Endothelial cell of umbilical vein (primary cell): ENCODE measurements around the gene REG3G. TPM values are rescaled to one million over a fixed set of nuclear protein-coding genes. Genes with fewer than 3 reads are reported as not detected.

ENCODE experiments used
- BruUV-seq: library from RNA; stranded (reverse); fragments of 400-500 nt; replicated peaks from 2 replicates; lab custom pipeline; 2021; lab: Mats Ljungman, UMichigan
- CTCF ChIA-PET: fragments of 300-600, 350-600 bp; sonication (Branson Sonifier 250); formaldehyde crosslinking; loops from one replicate; lab custom pipeline; 2021; ENCODE audit warnings: antibody characterized with exemption, inconsistent platforms; lab: Charles Lee
- POLR2A ChIA-PET: fragments of 300-600, 350-600 bp; sonication (Branson Sonifier 250); formaldehyde crosslinking; loops from one replicate; lab custom pipeline; 2021; ENCODE audit warnings: antibody characterized with exemption, inconsistent platforms; lab: Charles Lee
- DNase-seq: peaks from one replicate; pipeline ENCODE4 v3.0.0-alpha.2; 2011; ENCODE audit warnings: low read depth, low spot score
- FAIRE-seq: peaks from 2 replicates; lab custom pipeline; 2011; peaks lifted over from hg19 to GRCh38; lab: Jason Lieb, UNC
- H2AFZ ChIP-seq: 2 replicates; pipeline ENCODE4 v1.6.0; 2012; ENCODE audit warnings: low read depth, low read length, control low read depth, inconsistent platforms
- H3K27ac ChIP-seq: 2 replicates; pipeline ENCODE4 v1.5.1; 2011; ENCODE audit warnings: low read depth, mild to moderate bottlenecking, control low read depth, low read length, moderate library complexity; ENCODE audit not compliant: insufficient read depth
- H3K27me3 ChIP-seq, 2 experiments: 2 replicates each; pipeline versions ENCODE4 v1.6.0 to v1.6.1; 2011; ENCODE audit warnings: low read length in 2 of 2, mixed read lengths in 1 of 2; ENCODE audit not compliant: control insufficient read depth in 2 of 2, insufficient read depth in 2 of 2
- H3K36me3 ChIP-seq, 2 experiments: 2 replicates in 1 of 2; 3 replicates in 1 of 2; pipeline ENCODE4 v1.5.1; 2011; ENCODE audit warnings: low read length in 2 of 2, mild to moderate bottlenecking in 1 of 2, moderate library complexity in 1 of 2; ENCODE audit not compliant: control insufficient read depth in 2 of 2, insufficient read depth in 2 of 2; ENCODE audit errors: extremely low read depth in 1 of 2
- H3K4me1 ChIP-seq: 3 replicates; pipeline ENCODE4 v1.5.1; 2011; ENCODE audit warnings: mild to moderate bottlenecking, low read length; ENCODE audit not compliant: control insufficient read depth, insufficient read depth; ENCODE audit errors: extremely low read depth
- H3K4me2 ChIP-seq: 2 replicates; pipeline ENCODE4 v1.6.1; 2011; ENCODE audit warnings: low read length, control low read depth, mixed read lengths; ENCODE audit not compliant: insufficient read depth
- H3K4me3 ChIP-seq, 3 experiments: fragments of 200-600 bp in 1 of 3; sonication (generic), shearing (Covaris generic) in 1 of 3; replicated peaks in 1 of 3; 2 replicates each; pipeline ENCODE4 v1.5.1; 2011 to 2016; ENCODE audit warnings: control low read depth in 3 of 3, low read length in 3 of 3, mild to moderate bottlenecking in 2 of 3, inconsistent platforms in 1 of 3, low read depth in 1 of 3, moderate library complexity in 1 of 3; ENCODE audit not compliant: insufficient read depth in 1 of 3
- H3K79me2 ChIP-seq: 2 replicates; pipeline ENCODE4 v1.6.0; 2012; ENCODE audit warnings: low read length, inconsistent platforms; ENCODE audit not compliant: control insufficient read depth, insufficient read depth
- H3K9ac ChIP-seq: replicated peaks from 2 replicates; pipeline ENCODE3; 2011; ENCODE audit warnings: low read length, control low read depth; ENCODE audit not compliant: insufficient read depth; ENCODE audit errors: extremely low read depth
- H3K9me1 ChIP-seq: replicated peaks from 3 replicates; pipeline ENCODE4 v1.6.0; 2011; ENCODE audit warnings: mild to moderate bottlenecking, low read length; ENCODE audit not compliant: control insufficient read depth, insufficient read depth; ENCODE audit errors: extremely low read depth
- H3K9me3 ChIP-seq: replicated peaks from 2 replicates; pipeline ENCODE4 v1.5.1; 2012; ENCODE audit warnings: low read length, inconsistent platforms; ENCODE audit not compliant: control insufficient read depth, insufficient read depth
- H4K20me1 ChIP-seq: replicated peaks from 2 replicates; pipeline ENCODE3; 2011; ENCODE audit warnings: mild to moderate bottlenecking, low read length; ENCODE audit not compliant: control insufficient read depth, insufficient read depth; ENCODE audit errors: extremely low read depth
- CTCF ChIP-seq, 2 donors: IDR thresholded peaks; 1 replicate in 1 of 2; 2 replicates in 1 of 2; pipeline ENCODE4 v1.5.1; 2011; ENCODE audit warnings: low read length in 2 of 2, mild to moderate bottlenecking in 2 of 2, moderate library complexity in 2 of 2, control low read depth in 1 of 2, inconsistent platforms in 1 of 2, low read depth in 1 of 2; ENCODE audit not compliant: insufficient read depth in 1 of 2; ENCODE audit errors: extremely low read depth in 1 of 2
- EZH2 ChIP-seq: IDR thresholded peaks from 2 replicates; pipeline ENCODE4 v1.6.1; 2012; ENCODE audit warnings: borderline replicate concordance, low read depth, mild to moderate bottlenecking, moderate library complexity, low read length, inconsistent platforms; ENCODE audit not compliant: severe bottlenecking
- FOS ChIP-seq: IDR thresholded peaks from 2 replicates; pipeline ENCODE4 v1.6.1; 2011; ENCODE audit warnings: mild to moderate bottlenecking, low read length, moderate library complexity, borderline replicate concordance; ENCODE audit not compliant: insufficient read depth
- GATA2 ChIP-seq: IDR thresholded peaks from 2 replicates; pipeline ENCODE4 v1.7.0; 2011; ENCODE audit warnings: low read depth, mild to moderate bottlenecking, moderate library complexity, mixed read lengths, low read length; ENCODE audit not compliant: insufficient read length, insufficient read depth
- JUN ChIP-seq: IDR thresholded peaks from 2 replicates; pipeline ENCODE4 v1.6.1; 2011; ENCODE audit warnings: borderline replicate concordance, low read depth; ENCODE audit not compliant: insufficient read length, insufficient read depth
- MAX ChIP-seq: IDR thresholded peaks from 2 replicates; pipeline ENCODE4 v1.6.1; 2011; ENCODE audit not compliant: insufficient read depth, insufficient read length
- MYC ChIP-seq: IDR thresholded peaks from one replicate; pipeline ENCODE4 v1.6.1; 2011; ENCODE audit warnings: mild to moderate bottlenecking, low read depth, low read length
- POLR2A ChIP-seq: IDR thresholded peaks from 2 replicates; pipeline ENCODE4 v1.6.1; 2012; ENCODE audit warnings: low read depth, mild to moderate bottlenecking, control low read depth, low read length
- POLR2AphosphoS5 ChIP-seq: IDR thresholded peaks from 2 replicates; pipeline ENCODE4 v1.6.1; 2012; ENCODE audit warnings: low read depth, mild to moderate bottlenecking, control low read depth, low read length, moderate library complexity; ENCODE audit not compliant: insufficient read depth
- dilution Hi-C: fragments of 300-500 bp; cut with MboI; formaldehyde crosslinking; loops from one replicate; pipeline ENCODE4 v1.15.0; 2019; ENCODE audit warnings: low sequenced_read_pairs; ENCODE audit not compliant: extremely low pct_ligation_motif_present
- intact Hi-C: fragments of 100-400 bp; cut with micrococcal nuclease; formaldehyde crosslinking; loops from one replicate; pipeline ENCODE4 v1.10.0; 2022
- polyA plus RNA-seq, 4 experiments: library from polyadenylated mRNA; depleted of rRNA in 3 of 4; stranded (reverse) in 3 of 4; unstranded in 1 of 4; fragments of >200 nt; gene quantifications; 2 replicates each; pipeline versions ENCODE4 v1.2.1 to v1.2.3, GENCODE V29; 2011 to 2012; ENCODE audit warnings: missing spikeins in 1 of 4
- total RNA-seq: library from RNA; stranded (reverse); gene quantifications from 2 replicates; pipeline ENCODE4 v1.2.3, GENCODE V29; 2021

The REG3G gene
- total and polyA plus RNA-seq, 2 donors (not counting 3 experiments of a cell fraction or from before 2014, with no cell fraction given) = not detected

DNA sequence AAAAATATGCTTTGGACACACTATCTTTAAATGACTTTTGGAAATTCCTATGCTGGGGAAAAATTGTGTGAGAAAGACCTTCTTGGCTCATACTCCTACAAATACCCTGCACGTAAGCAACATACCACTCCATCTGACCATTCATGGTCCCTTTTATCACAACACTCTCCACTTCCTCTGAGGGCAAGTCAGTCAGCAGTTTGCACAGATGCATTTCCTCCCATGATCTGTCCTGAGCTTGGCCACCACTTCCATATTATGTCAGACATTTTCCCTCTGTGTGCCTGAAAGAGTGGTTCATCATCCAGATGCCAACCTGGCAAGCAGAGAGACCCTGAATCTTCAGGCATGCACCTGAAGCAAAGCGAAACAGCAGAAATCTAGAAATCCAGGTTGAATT, 16.1 kb upstream of the REG3G start:
- Histone ChIP-seq H3K36me3 (no peaks in the 10 kb centered on the region), H3K9ac (no peak overlapping the region), H3K4me2 (no peak overlapping the region), H3K27ac (no peak overlapping the region), H2AFZ (no peak overlapping the region), H3K79me2 (no peaks in the 10 kb centered on the region), H3K4me3 (no peak overlapping the region), H3K4me1 (no peaks in the 10 kb centered on the region), H3K9me3 (no peaks in the 10 kb centered on the region), H4K20me1 (no peaks in the 10 kb centered on the region), H3K27me3 (no peaks in the 10 kb centered on the region), H3K9me1 (no peaks in the 10 kb centered on the region)
- dilution Hi-C loops (no loop called here), intact Hi-C loops (no loop called here)
- FAIRE-seq (no peak), DNase-seq (no peak)
- ChIA-PET CTCF (no interaction called here), POLR2A (no interaction called here)
- TF ChIP-seq CTCF (IDR thresholded peaks at IDR 0.05; ENCODE audit: extremely low read depth in 1 of 2, insufficient read depth in 1 of 2, low read depth in 1 of 2, low read length in 2 of 2) = no peak
- TF ChIP-seq EZH2 = no peak
- TF ChIP-seq POLR2A = no peak
- no peak for TF ChIP-seq FOS
- no peak for TF ChIP-seq JUN
- TF ChIP-seq MAX = no peak
- TF ChIP-seq POLR2AphosphoS5 = no peak
- TF ChIP-seq MYC = no peak
- TF ChIP-seq GATA2 = no peak
- no TSS peak for BruUV-seq
